GM19397 (cell line): ENCODE measurements around the gene PNCK.

ENCODE experiments used
- ATAC-seq: cut with Tn5 transposase; IDR thresholded peaks from one replicate; pipeline ENCODE4 v1.9.1; 2021; ENCODE audit warnings: mild to moderate bottlenecking, moderate library complexity; ENCODE audit not compliant: unreplicated experiment

The PNCK gene

DNA sequence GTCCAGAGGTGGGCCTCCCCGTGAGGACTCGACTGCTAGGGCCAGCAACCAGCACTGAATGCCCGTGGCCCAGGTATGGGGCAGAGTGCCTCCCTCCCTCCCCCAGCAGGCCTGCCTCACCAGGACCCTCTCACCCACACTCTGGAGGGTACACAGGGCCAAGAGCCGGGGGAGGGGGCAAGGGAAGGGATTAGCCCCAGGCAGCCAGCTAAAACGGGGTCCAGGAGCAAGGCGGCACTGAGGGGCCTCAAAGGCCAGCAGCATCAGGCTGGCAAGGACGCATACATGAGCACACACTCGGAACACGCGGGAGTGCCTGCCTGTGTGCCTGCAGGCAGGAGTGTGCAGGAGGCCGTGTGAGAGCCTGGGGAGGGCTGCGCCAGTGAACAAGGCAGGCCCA is 44.9 kb downstream of the PNCK start:
- no peak for ATAC-seq

DNA sequence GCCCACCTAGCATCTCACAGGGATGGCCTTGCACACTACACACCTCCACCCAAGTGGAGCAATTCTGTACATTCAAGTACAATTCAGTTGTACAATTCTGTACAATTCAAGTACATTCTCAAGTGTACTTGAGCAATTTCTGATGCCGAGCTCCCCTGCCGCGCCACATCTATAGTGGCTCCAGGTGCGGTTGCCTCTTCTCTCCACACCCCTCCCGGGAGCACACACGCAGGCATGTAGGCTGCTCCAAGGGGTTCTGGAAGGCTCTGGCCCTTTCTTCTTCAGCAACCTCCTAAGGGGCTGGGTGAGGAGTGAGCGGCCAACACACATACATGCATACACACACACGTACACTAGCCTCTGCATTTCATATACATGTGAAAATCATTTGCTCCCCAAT is 45.5 kb downstream of the PNCK start:
- no peak for ATAC-seq

DNA sequence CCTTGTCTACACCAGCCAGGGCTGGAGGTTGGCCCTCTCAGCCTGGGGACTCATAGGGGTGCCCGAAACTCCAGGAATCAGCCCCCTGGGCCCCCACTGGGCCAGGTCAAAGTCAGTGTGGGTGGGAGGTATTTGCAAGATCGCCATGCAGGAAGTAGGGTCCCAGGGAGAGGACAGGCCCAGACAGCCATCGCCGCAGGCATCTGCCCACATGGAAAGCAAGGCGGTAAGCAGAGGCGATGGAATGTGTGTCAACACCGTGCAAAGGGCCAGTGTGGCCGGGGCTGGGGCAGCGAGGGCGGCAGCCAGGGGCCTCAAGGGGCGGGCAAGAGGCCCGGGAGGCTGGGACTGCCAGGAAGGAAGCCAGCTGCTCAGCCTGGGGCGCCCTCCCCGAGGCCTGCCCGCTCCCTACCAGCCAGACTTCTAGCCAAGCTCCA is 45.9 kb downstream of the PNCK start:
- no peak for ATAC-seq

GRCh38 chrX:153626863-153627674 is 46.5 kb downstream of the PNCK start:
- no peak for ATAC-seq

- no peak for ATAC-seq
These were observed 47.5 kb downstream of the PNCK start for GRCh38 chrX:153626025-153626633.

DNA sequence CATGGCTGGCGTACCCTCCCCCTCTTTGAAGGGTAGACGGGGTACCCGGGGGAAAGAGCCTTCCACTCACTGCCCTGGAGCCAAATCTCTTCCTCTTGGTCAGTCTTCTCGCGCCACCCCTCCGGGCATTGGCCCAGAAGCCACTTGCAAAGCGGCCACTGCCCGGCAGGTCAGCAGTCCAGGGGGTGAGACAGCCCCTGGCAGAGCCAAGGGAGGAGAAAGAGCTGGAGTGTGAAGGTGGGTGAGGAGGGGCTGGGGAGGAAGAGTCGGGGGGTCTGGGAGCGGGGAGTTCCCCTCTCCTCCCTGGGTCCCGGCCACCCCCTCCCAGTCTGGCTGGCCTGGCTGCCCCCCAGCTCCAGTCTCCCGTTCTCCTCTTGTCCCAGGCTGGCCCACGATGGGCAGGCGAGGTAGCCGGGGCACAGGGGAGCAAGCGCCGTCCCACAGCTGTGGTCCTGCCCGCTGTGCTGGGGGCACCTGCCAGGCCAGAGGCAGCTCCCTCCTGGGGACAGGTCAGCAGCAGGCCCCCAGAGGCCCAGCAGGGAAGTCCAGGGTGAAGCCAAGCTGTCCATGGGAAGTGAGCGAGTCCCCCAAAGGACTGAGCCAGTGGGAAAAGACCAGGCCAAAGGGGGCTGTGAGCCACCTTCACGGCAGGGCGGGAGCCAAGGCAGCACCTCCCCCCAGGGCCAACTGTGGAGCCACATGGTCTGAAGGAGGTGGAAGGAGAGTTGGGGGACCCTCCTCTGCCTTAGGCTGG is 48.2 kb downstream of the PNCK start:
- ATAC-seq: no peak

DNA sequence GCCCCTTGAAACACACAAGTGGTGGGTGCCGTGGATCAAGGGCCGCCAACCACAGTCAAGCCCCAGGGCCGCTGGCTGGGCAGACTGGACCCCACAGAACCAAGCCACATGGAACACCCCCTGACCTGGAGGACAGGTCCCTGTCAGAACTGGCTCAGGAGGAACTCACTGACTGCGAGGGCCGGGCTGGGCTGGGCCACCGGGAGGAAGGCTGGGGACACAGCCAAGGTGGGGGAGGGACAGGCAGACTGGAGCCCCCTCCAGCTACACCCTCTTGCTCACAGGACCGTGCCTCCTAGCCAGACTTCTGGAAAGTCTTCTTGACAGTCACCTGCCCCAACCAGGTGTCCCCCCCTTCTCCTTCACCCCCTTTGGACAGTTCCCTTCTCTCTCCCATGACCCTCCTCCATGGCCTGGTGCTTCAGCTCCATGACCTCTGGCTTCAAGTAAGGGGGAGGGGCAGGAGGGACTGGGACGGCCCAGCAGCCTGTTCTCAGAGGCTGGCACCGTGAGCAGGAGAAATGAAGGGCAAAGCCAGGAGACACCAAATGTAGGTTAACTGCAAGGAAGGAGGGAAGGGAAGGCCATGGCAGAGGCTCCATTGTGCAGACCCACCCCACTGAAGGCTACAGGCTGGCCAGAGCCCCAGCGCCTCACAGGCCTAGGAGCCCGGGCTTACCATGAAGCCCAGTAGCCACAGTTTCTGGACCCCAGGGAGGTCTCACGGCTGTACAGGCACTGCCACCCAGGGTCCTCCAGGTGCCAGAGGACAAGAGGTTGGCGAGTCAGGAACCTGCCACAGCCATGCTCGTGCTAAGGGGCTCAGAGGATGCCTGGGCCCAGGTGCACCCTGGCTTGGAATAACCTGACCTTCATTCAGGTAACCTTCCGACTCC is 49.2 kb downstream of the PNCK start:
- no peak for ATAC-seq

DNA sequence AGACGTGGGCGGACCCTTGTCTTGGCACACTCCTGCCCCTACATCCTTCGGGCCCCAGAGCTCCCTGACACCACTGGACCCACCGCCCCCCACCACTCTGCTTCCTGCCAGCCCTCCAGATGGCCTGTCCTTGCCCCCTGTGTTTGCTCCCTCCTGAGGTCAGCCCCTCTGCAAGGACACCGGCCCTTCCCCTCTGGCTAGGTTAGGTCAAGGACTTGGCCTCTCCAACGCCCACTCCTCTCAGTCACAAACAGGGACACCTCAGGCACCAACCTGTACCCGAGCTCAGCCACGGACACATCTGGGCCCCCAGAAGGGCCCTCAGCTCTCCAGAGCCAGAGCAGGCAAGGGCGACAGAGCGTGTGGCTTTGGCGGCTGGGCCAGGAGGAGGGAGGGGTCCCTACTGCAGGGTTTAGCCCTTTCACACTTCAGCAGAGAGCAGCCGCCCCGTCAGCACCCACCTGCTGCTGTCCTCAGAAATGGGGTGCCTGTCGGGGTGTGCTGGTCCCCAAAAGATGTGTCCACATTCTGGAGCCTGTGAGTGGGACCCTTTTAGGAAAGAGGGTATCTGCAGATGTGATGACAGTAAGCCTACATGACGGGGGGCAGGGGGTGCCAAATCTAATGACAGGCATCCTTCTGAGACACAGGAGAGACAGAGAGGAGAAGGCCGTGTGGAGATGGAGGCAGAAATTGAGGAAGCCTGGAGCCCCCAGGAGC is 50.1 kb downstream of the PNCK start:
- ATAC-seq: no peak

GRCh38 chrX:153622661-153623309 is 50.8 kb downstream of the PNCK start:
- ATAC-seq: no peak

- ATAC-seq: no peak
These were observed 51.5 kb downstream of the PNCK start for GRCh38 chrX:153621949-153622598.

DNA sequence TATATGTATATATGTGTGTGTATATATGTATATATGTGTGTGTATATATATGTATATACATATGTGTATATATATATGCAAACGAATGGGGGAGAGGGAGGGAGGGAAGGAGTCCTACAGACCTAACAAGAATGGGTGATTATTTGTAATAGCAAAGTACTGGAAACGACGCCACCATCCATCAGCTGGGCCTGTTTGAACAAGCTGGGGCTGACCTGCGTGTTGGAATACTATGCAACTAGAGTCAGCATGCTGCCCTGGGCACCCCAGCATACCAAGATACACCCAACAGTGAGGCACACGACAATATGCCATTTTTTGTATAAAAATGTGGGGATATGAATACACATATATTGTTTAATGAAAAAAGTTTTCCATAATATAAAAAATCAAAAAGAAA is 53.0 kb downstream of the PNCK start:
- no peak for ATAC-seq
